HG03045 (cell line): ENCODE data around the gene GMCL1.
"Not testable (repeated sequence)": the region's sequence is repeated elsewhere in the genome, so short reads cannot be mapped to it uniquely, and the experiment has no call there.

Experiments used
- ATAC-seq: cut with Tn5 transposase; IDR thresholded peaks from one replicate; pipeline ENCODE4 v1.9.1; 2021; ENCODE audit warnings: mild to moderate bottlenecking, moderate library complexity; ENCODE audit not compliant: unreplicated experiment

The GMCL1 gene

GRCh38 chr2:69805887-69806286 is 23.6 kb upstream of the GMCL1 start:
- ATAC-seq: no peak

- no peak for ATAC-seq
Measured at GRCh38 chr2:69807821-69808540, 21.5 kb upstream of the GMCL1 start.

GRCh38 chr2:69810550-69810949 is 18.9 kb upstream of the GMCL1 start:
- ATAC-seq: no peak

GRCh38 chr2:69811018-69811417 is 18.4 kb upstream of the GMCL1 start:
- ATAC-seq: no peak

- ATAC-seq: no peak
Measured at GRCh38 chr2:69811591-69811990, 17.9 kb upstream of the GMCL1 start.

- no peak for ATAC-seq
Measured at GRCh38 chr2:69815717-69816116, 13.7 kb upstream of the GMCL1 start.

GRCh38 chr2:69816923-69817542 is 12.4 kb upstream of the GMCL1 start:
- ATAC-seq: no peak

GRCh38 chr2:69817729-69818501 is 11.5 kb upstream of the GMCL1 start:
- no peak for ATAC-seq

GRCh38 chr2:69827796-69828540 is 1.5 kb upstream of the GMCL1 start:
- ATAC-seq: no peak

- ATAC-seq: peak; percentile 4
Measured at GRCh38 chr2:69828938-69829255, 563 bp upstream of the GMCL1 start.

GRCh38 chr2:69830045-69830905 is 815 bp downstream of the GMCL1 start:
- ATAC-seq: peak; percentile 25

GRCh38 chr2:69830906-69831241 is 1.4 kb downstream of the GMCL1 start:
- not testable (repeated sequence) for ATAC-seq

GRCh38 chr2:69831354-69831905 is 2.0 kb downstream of the GMCL1 start:
- no peak for ATAC-seq

- ATAC-seq: no peak
Measured at GRCh38 chr2:69833752-69834151, 4.3 kb downstream of the GMCL1 start.

GRCh38 chr2:69835666-69836065 is 6.2 kb downstream of the GMCL1 start:
- ATAC-seq: no peak

- ATAC-seq: no peak
Measured at GRCh38 chr2:69836316-69836715, 6.9 kb downstream of the GMCL1 start.

GRCh38 chr2:69837533-69837932 is 8.1 kb downstream of the GMCL1 start:
- no peak for ATAC-seq

GRCh38 chr2:69843993-69844392 is 14.5 kb downstream of the GMCL1 start:
- ATAC-seq: no peak

- no peak for ATAC-seq
Measured at GRCh38 chr2:69844560-69844959, 15.1 kb downstream of the GMCL1 start.
